Superior temporal gyrus (tissue), 1 donor: ENCODE results near the gene ATF6.

ENCODE experiments used
- DNase-seq: peaks from one replicate; pipeline ENCODE4 v3.0.0-alpha.2; 2016; ENCODE audit errors: extremely low spot score

The ATF6 gene

GRCh38 chr1:161887730-161888287, 121.7 kb downstream of the ATF6 start:
- DNase-seq, result no peak

- DNase-seq, result no peak
Measured at GRCh38 chr1:161890574-161890973, 124.5 kb downstream of the ATF6 start.

DNA sequence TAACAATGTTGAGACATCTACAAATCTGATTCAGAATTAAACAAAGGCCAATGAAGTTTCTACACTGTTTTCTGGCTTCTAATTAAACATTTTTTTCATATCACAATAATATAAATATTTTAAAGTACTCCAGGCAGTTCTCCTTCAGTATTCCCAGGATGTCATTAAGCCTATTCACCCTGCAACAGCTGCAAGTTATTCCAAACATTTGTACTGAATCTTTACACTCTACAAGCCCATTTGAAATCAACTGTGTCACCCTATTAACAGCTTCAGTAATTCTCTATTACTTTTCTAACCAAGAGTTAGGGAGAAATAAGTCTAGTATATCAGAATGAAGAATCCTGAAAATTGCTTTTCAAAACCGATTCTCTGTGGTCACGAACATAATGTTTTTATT, 133.0 kb downstream of the ATF6 start:
- no peak for DNase-seq

DNA sequence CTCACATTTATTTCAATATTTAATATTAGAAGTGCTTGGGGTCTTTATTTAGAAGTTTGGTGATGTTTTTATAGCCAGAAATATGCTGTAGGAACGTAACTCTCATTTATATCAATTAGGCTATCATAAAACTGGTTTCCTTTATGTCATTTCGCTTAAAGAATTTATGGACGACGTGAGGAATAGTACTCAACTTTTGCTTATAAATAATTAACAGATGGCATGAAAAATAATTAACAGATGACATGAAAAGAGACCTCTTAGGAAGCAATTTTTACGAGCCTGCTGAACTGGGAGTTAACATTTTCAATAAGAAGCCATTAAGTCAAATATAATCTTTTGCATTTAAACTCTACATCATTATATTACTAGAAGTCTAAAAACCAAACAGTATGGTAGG, 134.0 kb downstream of the ATF6 start:
- DNase-seq, result no peak

GRCh38 chr1:161902182-161902581, 136.1 kb downstream of the ATF6 start:
- no peak for DNase-seq

DNA sequence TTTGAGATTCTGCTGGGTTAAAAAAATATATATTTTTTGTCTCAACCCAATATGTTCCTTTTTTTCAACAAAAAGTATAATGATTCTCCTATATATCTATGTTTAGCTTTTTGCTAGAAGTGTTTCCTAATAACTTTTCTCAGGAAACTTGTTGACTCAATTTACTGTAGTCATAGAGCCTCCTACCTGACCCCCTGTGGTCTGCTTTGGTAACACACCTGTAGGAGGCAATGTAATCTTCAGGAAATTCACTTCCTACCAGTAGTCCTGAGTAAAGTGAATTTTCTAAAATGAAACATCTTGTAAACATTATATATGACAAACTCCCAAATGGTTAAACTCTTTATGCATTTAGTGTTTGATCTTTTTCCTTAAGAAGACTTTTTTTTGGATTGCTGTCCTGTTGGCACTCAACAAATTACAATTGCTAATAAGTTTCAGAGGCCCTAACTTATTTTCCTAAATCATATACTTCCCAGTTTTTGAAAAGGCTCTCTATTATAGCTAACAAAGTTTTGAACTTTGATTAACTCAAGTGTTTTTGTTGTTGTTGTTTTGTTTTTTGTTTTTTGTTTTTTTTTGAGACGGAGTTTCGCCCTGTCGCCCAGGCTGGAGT, 139.3 kb downstream of the ATF6 start:
- no peak for DNase-seq

GRCh38 chr1:161907265-161907664, 141.1 kb downstream of the ATF6 start:
- no peak for DNase-seq

- no peak for DNase-seq
Measured at GRCh38 chr1:161908264-161908663, 142.1 kb downstream of the ATF6 start.

- no peak for DNase-seq
Measured at GRCh38 chr1:161910604-161911003, 144.5 kb downstream of the ATF6 start.

- no peak for DNase-seq
Measured at GRCh38 chr1:161913482-161914140, 147.5 kb downstream of the ATF6 start.

DNA sequence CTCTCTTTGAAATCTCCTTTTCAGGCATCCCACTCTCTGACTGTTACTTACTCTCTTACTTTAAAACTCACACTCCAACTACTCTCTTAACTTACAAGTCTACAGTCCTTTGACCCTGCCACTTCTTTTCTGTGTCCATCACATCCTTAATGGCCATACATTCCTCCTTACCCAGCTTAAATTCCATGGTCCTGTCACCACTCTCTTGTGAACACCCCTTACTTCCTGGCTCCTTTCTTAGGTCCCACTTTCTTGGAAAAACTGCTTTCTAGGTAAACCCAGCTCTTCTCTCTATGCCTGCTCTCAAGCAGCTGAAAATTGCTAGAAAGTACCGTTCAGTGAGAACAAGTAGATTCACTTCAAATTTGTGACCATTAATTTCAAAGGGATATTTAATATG, 148.5 kb downstream of the ATF6 start:
- DNase-seq, result no peak

DNA sequence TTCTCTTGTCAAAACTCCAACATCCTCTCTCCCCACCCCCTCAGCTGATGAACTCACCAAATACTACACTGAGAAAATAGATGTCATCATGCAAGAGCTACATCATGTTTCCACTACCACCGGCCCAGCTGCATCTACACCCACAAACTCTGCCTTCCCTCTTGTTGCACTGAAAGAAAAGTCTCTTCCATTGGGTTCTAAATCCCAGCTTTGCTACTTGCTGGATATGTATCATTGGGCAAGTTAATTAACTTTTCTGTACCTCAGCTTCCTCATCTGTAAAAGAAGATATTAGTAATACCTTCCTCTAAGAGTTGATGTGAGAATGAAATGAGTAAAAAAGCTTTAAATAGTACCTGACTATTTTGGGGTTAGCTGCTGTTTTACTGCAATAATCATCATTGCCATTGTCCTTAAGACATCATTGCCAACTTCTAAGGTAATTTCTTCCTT, 149.0 kb downstream of the ATF6 start:
- no peak for DNase-seq

GRCh38 chr1:161915978-161916377, 149.9 kb downstream of the ATF6 start:
- no peak for DNase-seq

GRCh38 chr1:161919229-161919628, 153.1 kb downstream of the ATF6 start:
- DNase-seq, result no peak

DNA sequence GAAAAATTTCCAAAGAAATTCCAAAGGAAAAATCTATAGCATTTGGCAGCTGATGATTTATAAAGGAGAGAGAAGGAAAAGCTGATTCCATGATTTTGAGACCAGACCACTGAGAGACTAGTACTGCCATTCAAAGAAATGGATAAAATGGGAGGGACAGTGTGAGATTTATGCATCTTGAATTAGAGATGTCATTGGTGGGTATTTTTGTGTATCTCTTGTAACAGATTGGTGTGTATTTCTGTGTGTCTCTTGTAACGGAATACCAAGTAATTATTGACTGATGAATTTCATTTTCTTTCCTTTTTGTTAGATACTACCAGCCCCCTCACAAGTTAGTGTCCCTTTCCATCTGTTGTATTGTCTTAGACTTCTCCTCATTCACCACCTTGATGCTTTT, 155.4 kb downstream of the ATF6 start:
- no peak for DNase-seq

GRCh38 chr1:161921990-161922389, 155.9 kb downstream of the ATF6 start:
- DNase-seq, result no peak

DNA sequence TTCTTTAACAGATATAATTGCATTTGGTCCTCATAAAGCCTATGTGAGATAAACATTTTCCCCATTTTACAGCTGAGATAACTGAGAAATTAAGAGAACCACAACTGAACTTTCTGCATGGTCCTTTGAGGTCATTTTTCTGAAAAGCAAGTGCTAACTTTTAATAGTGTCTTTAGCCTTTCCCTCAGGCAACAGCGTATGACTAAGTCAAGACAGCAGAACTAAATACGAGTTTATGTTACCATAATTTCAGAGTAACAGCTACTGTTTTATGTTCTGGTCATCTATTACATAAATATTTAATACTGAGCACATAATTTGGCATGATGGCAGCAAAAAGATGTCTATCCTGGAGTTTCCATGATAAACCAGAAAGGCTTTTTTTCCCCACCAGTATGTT, 161.9 kb downstream of the ATF6 start:
- DNase-seq, result no peak

- DNase-seq, result no peak
Measured at GRCh38 chr1:161929137-161929536, 163.0 kb downstream of the ATF6 start.

DNA sequence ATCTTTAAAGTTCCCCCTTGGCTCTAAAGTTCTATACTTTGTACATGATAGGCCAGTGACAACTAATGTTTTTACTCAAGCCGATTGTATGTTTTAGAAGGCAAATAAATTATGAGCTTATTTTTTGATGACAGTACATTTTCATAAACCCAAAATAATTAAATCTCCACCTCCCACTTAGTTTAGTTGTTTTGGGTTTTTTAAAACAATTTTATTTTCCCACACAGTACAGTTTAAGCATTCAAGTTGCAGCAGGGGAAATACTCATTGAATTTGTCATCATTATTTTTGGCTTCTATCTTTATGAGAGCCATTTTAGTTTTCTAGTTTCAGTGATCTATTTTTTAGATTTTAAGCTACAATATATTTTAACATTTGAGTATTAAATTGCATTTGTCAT, 163.9 kb downstream of the ATF6 start:
- DNase-seq, result no peak

DNA sequence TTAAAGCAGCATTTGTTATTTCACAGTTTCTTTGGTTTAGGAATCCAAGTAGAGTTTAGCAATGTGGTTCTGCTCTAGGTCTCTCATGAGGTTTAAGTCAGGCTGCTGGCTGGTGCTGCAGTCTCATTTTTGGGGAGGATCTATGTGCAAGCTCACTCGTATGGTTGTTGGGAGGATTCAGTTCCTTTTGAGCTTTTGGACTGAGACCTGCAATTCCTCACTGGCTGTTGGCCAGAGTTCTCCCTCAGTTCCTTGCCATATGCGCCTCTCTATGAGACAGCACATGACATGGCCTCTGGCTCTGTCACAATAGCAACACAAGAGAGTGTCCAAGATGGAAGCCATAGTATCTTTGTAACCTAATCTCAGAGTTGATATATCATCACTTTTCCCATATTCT, 166.5 kb downstream of the ATF6 start:
- DNase-seq, result no peak

DNA sequence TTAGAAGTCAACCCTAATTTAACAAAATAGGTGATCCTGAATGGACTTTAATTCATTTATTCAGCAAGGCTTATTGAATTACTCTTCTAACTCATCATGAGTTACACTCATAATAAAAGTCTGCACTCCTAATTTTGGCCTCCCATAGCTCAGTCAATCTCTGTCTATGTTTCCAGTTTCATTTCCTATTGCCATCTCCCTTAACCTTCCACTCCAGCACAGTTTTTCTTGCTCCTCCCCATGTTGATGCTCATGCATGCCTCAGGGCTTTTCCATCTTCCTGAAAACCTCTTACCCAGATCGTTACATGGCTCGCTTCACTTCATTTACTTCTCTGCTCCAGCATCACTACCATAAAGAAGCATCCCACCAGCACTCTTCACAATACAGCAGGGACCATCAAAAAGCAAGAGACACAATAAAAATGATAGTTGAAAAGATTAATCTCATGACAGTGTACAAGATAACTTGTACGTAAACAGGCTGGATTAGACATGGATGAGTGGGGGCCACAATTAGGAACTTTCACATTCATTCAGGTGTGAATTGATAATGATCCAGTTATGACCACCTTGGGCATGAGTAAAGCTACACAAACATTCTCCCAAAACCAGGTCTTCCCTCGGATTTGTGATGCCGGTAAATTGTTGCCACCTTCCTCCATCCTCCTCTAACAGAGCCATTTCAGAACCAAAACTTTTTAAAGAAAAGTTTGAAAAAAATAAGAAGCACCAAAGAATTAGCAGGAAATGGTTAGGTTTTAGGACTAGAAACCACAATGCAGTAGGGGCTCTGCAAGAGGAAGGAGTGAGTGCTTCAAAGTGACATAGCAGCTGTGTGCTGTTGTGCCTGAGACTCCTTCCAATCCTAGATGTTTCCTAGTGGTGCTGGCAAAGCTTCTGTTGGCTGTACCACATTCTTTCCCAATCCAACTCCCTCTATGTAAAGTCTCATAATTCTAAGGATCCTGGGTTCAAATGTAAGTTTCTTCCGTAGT, 167.8 kb downstream of the ATF6 start:
- DNase-seq, result no peak

GRCh38 chr1:161935264-161935663, 169.1 kb downstream of the ATF6 start:
- no peak for DNase-seq
